Endothelial cell of umbilical vein (primary cell): ENCODE data around the gene PRX. TPM values are rescaled to one million over a fixed set of nuclear protein-coding genes. Genes with fewer than 3 reads are reported as not detected.
"Not testable (repeated sequence)": the region's sequence is repeated elsewhere in the genome, so short reads cannot be mapped to it uniquely, and the experiment has no call there.

Experiments used
- BruUV-seq: library from RNA; stranded (reverse); fragments of 400-500 nt; replicated peaks from 2 replicates; lab custom pipeline; 2021; lab: Mats Ljungman, UMichigan
- CTCF ChIA-PET: fragments of 300-600, 350-600 bp; sonication (Branson Sonifier 250); formaldehyde crosslinking; loops from one replicate; lab custom pipeline; 2021; ENCODE audit warnings: antibody characterized with exemption, inconsistent platforms; lab: Charles Lee
- POLR2A ChIA-PET: fragments of 300-600, 350-600 bp; sonication (Branson Sonifier 250); formaldehyde crosslinking; loops from one replicate; lab custom pipeline; 2021; ENCODE audit warnings: antibody characterized with exemption, inconsistent platforms; lab: Charles Lee
- DNase-seq: peaks from one replicate; pipeline ENCODE4 v3.0.0-alpha.2; 2011; ENCODE audit warnings: low read depth, low spot score
- FAIRE-seq: peaks from 2 replicates; lab custom pipeline; 2011; peaks lifted over from hg19 to GRCh38; lab: Jason Lieb, UNC
- H2AFZ ChIP-seq: 2 replicates; pipeline ENCODE4 v1.6.0; 2012; ENCODE audit warnings: low read depth, low read length, control low read depth, inconsistent platforms
- H3K27ac ChIP-seq: 2 replicates; pipeline ENCODE4 v1.5.1; 2011; ENCODE audit warnings: low read depth, mild to moderate bottlenecking, control low read depth, low read length, moderate library complexity; ENCODE audit not compliant: insufficient read depth
- H3K27me3 ChIP-seq, 2 experiments: 2 replicates each; pipeline versions ENCODE4 v1.6.0 to v1.6.1; 2011; ENCODE audit warnings: low read length in 2 of 2, mixed read lengths in 1 of 2; ENCODE audit not compliant: control insufficient read depth in 2 of 2, insufficient read depth in 2 of 2
- H3K36me3 ChIP-seq, 2 experiments: 2 replicates in 1 of 2; 3 replicates in 1 of 2; pipeline ENCODE4 v1.5.1; 2011; ENCODE audit warnings: low read length in 2 of 2, mild to moderate bottlenecking in 1 of 2, moderate library complexity in 1 of 2; ENCODE audit not compliant: control insufficient read depth in 2 of 2, insufficient read depth in 2 of 2; ENCODE audit errors: extremely low read depth in 1 of 2
- H3K4me1 ChIP-seq: 3 replicates; pipeline ENCODE4 v1.5.1; 2011; ENCODE audit warnings: mild to moderate bottlenecking, low read length; ENCODE audit not compliant: control insufficient read depth, insufficient read depth; ENCODE audit errors: extremely low read depth
- H3K4me2 ChIP-seq: 2 replicates; pipeline ENCODE4 v1.6.1; 2011; ENCODE audit warnings: low read length, control low read depth, mixed read lengths; ENCODE audit not compliant: insufficient read depth
- H3K4me3 ChIP-seq, 3 experiments: fragments of 200-600 bp in 1 of 3; sonication (generic), shearing (Covaris generic) in 1 of 3; replicated peaks in 1 of 3; 2 replicates each; pipeline ENCODE4 v1.5.1; 2011 to 2016; ENCODE audit warnings: control low read depth in 3 of 3, low read length in 3 of 3, mild to moderate bottlenecking in 2 of 3, inconsistent platforms in 1 of 3, low read depth in 1 of 3, moderate library complexity in 1 of 3; ENCODE audit not compliant: insufficient read depth in 1 of 3
- H3K79me2 ChIP-seq: 2 replicates; pipeline ENCODE4 v1.6.0; 2012; ENCODE audit warnings: low read length, inconsistent platforms; ENCODE audit not compliant: control insufficient read depth, insufficient read depth
- H3K9ac ChIP-seq: replicated peaks from 2 replicates; pipeline ENCODE3; 2011; ENCODE audit warnings: low read length, control low read depth; ENCODE audit not compliant: insufficient read depth; ENCODE audit errors: extremely low read depth
- H3K9me1 ChIP-seq: replicated peaks from 3 replicates; pipeline ENCODE4 v1.6.0; 2011; ENCODE audit warnings: mild to moderate bottlenecking, low read length; ENCODE audit not compliant: control insufficient read depth, insufficient read depth; ENCODE audit errors: extremely low read depth
- H3K9me3 ChIP-seq: replicated peaks from 2 replicates; pipeline ENCODE4 v1.5.1; 2012; ENCODE audit warnings: low read length, inconsistent platforms; ENCODE audit not compliant: control insufficient read depth, insufficient read depth
- H4K20me1 ChIP-seq: replicated peaks from 2 replicates; pipeline ENCODE3; 2011; ENCODE audit warnings: mild to moderate bottlenecking, low read length; ENCODE audit not compliant: control insufficient read depth, insufficient read depth; ENCODE audit errors: extremely low read depth
- EZH2 ChIP-seq: IDR thresholded peaks from 2 replicates; pipeline ENCODE4 v1.6.1; 2012; ENCODE audit warnings: borderline replicate concordance, low read depth, mild to moderate bottlenecking, moderate library complexity, low read length, inconsistent platforms; ENCODE audit not compliant: severe bottlenecking
- FOS ChIP-seq: IDR thresholded peaks from 2 replicates; pipeline ENCODE4 v1.6.1; 2011; ENCODE audit warnings: mild to moderate bottlenecking, low read length, moderate library complexity, borderline replicate concordance; ENCODE audit not compliant: insufficient read depth
- GATA2 ChIP-seq: IDR thresholded peaks from 2 replicates; pipeline ENCODE4 v1.7.0; 2011; ENCODE audit warnings: low read depth, mild to moderate bottlenecking, moderate library complexity, mixed read lengths, low read length; ENCODE audit not compliant: insufficient read length, insufficient read depth
- JUN ChIP-seq: IDR thresholded peaks from 2 replicates; pipeline ENCODE4 v1.6.1; 2011; ENCODE audit warnings: borderline replicate concordance, low read depth; ENCODE audit not compliant: insufficient read length, insufficient read depth
- MYC ChIP-seq: IDR thresholded peaks from one replicate; pipeline ENCODE4 v1.6.1; 2011; ENCODE audit warnings: mild to moderate bottlenecking, low read depth, low read length
- POLR2A ChIP-seq: IDR thresholded peaks from 2 replicates; pipeline ENCODE4 v1.6.1; 2012; ENCODE audit warnings: low read depth, mild to moderate bottlenecking, control low read depth, low read length
- POLR2AphosphoS5 ChIP-seq: IDR thresholded peaks from 2 replicates; pipeline ENCODE4 v1.6.1; 2012; ENCODE audit warnings: low read depth, mild to moderate bottlenecking, control low read depth, low read length, moderate library complexity; ENCODE audit not compliant: insufficient read depth
- dilution Hi-C: fragments of 300-500 bp; cut with MboI; formaldehyde crosslinking; loops from one replicate; pipeline ENCODE4 v1.15.0; 2019; ENCODE audit warnings: low sequenced_read_pairs; ENCODE audit not compliant: extremely low pct_ligation_motif_present
- intact Hi-C: fragments of 100-400 bp; cut with micrococcal nuclease; formaldehyde crosslinking; loops from one replicate; pipeline ENCODE4 v1.10.0; 2022
- polyA plus RNA-seq, 4 experiments: library from polyadenylated mRNA; depleted of rRNA in 3 of 4; stranded (reverse) in 3 of 4; unstranded in 1 of 4; fragments of >200 nt; gene quantifications; 2 replicates each; pipeline versions ENCODE4 v1.2.1 to v1.2.3, GENCODE V29; 2011 to 2012; ENCODE audit warnings: missing spikeins in 1 of 4
- total RNA-seq: library from RNA; stranded (reverse); gene quantifications from 2 replicates; pipeline ENCODE4 v1.2.3, GENCODE V29; 2021
- TF ChIP-seq, protein P1 (sequence below): IDR thresholded peaks from 2 replicates; pipeline ENCODE4 v1.6.1; 2011; ENCODE audit not compliant: insufficient read depth, insufficient read length
- TF ChIP-seq, protein P2 (sequence below), 2 donors: IDR thresholded peaks; 1 replicate in 1 of 2; 2 replicates in 1 of 2; pipeline ENCODE4 v1.5.1; 2011; ENCODE audit warnings: low read length in 2 of 2, mild to moderate bottlenecking in 2 of 2, moderate library complexity in 2 of 2, control low read depth in 1 of 2, inconsistent platforms in 1 of 2, low read depth in 1 of 2; ENCODE audit not compliant: insufficient read depth in 1 of 2; ENCODE audit errors: extremely low read depth in 1 of 2

The PRX gene
- total and polyA plus RNA-seq, 2 donors (not counting 3 experiments of a cell fraction or from before 2014, with no cell fraction given): 0.80 to 1.3 TPM

DNA sequence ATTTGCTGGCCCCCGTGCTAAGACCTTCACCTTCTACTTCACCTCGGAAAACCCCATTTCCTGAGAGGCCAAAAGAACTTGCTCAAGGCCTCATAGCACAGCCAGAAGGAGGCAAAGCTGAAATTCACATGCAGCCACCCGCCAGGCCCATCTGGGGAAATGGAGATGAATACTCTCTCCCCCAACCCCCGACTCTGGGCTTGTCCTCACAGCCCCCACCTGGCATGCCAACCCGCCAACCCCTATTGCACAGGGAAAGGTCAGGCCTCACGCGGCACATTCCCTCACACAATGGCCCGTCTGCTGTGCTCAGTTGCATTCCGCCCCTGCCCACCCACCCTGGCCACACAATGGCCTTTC is 3.2 kb downstream of the PRX start:
- no peaks in the 10 kb centered on the region for H3K79me2 ChIP-seq
- DNase-seq: no peak
- no peak overlapping the region for H3K4me2 ChIP-seq
- H3K36me3 ChIP-seq: no peaks in the 10 kb centered on the region
- H3K27me3 ChIP-seq: no peaks in the 10 kb centered on the region
- intact Hi-C loops (no loop called here), dilution Hi-C loops (no loop called here)
- H2AFZ ChIP-seq: no peak overlapping the region
- no peak for TF ChIP-seq JUN
- no peak for TF ChIP-seq FOS
- no peak for TF ChIP-seq POLR2A
- no peak for TF ChIP-seq EZH2
- no peak for TF ChIP-seq MYC
- no peak for TF ChIP-seq GATA2
- no peak for TF ChIP-seq POLR2AphosphoS5
- TF ChIP-seq, protein P1, sequence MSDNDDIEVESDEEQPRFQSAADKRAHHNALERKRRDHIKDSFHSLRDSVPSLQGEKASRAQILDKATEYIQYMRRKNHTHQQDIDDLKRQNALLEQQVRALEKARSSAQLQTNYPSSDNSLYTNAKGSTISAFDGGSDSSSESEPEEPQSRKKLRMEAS: no peak
- TF ChIP-seq, protein P2, sequence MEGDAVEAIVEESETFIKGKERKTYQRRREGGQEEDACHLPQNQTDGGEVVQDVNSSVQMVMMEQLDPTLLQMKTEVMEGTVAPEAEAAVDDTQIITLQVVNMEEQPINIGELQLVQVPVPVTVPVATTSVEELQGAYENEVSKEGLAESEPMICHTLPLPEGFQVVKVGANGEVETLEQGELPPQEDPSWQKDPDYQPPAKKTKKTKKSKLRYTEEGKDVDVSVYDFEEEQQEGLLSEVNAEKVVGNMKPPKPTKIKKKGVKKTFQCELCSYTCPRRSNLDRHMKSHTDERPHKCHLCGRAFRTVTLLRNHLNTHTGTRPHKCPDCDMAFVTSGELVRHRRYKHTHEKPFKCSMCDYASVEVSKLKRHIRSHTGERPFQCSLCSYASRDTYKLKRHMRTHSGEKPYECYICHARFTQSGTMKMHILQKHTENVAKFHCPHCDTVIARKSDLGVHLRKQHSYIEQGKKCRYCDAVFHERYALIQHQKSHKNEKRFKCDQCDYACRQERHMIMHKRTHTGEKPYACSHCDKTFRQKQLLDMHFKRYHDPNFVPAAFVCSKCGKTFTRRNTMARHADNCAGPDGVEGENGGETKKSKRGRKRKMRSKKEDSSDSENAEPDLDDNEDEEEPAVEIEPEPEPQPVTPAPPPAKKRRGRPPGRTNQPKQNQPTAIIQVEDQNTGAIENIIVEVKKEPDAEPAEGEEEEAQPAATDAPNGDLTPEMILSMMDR (IDR thresholded peaks at IDR 0.05; ENCODE audit: extremely low read depth in 1 of 2, insufficient read depth in 1 of 2, low read depth in 1 of 2, low read length in 2 of 2): no peak
- CTCF ChIA-PET: no interaction called here
- no TSS peak for BruUV-seq
- no peaks in the 10 kb centered on the region for H3K9me3 ChIP-seq
- no peak for FAIRE-seq
- no peak overlapping the region for H3K9ac ChIP-seq
- H4K20me1 ChIP-seq: no peaks in the 10 kb centered on the region
- H3K27ac ChIP-seq: no peak overlapping the region
- no peaks in the 10 kb centered on the region for H3K4me1 ChIP-seq
- H3K9me1 ChIP-seq: no peaks in the 10 kb centered on the region
- H3K4me3 ChIP-seq: no peak overlapping the region
- POLR2A ChIA-PET: no interaction called here

DNA sequence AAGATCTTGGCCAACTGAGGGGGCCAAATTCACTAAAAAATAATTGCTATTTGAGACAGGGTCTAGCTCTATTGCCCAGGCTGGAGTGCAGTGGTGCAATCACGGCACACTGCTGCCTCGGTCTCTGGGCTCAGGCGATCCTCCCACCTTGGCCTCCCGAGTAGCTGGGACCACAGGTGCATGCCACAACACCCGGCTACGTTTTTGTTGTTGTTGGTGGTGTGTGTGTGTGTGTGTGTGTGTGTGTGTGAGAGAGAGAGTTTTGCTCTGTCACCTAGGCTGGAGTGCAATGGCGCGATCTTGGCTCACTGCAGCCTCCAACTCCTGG is 4.6 kb downstream of the PRX start:
- H3K79me2 ChIP-seq, H3K4me2 ChIP-seq, dilution Hi-C loops, H3K9me3 ChIP-seq, H3K9me1 ChIP-seq, H3K27me3 ChIP-seq, H2AFZ ChIP-seq, BruUV-seq, H3K36me3 ChIP-seq, H3K9ac ChIP-seq, H3K4me1 ChIP-seq, POLR2A ChIA-PET, intact Hi-C loops, H3K4me3 ChIP-seq, H3K27ac ChIP-seq, H4K20me1 ChIP-seq, FAIRE-seq, DNase-seq: not testable (repeated sequence)
- CTCF ChIA-PET: interaction anchor here (0.9 to 2.2 kb wide), 3 partner anchors 12 to 35 kb away, joined by 3 to 9 read pairs (median 4); no protein-coding TSS in a partner anchor
